H1 (cell line): ENCODE results near the gene ITPK1. TPM values are rescaled to one million over a fixed set of nuclear protein-coding genes. Genes with fewer than 3 reads are reported as not detected.

ENCODE experiments used
- CTCF ChIA-PET: fragments of 300-600 bp; sonication (Branson Sonifier 250); formaldehyde crosslinking; loops from one replicate; lab custom pipeline; 2021; ENCODE audit not compliant: partially characterized antibody; lab: Charles Lee
- POLR2A ChIA-PET: fragments of 300-600 bp; sonication (Branson Sonifier 250); formaldehyde crosslinking; loops from one replicate; lab custom pipeline; 2021; ENCODE audit warnings: inconsistent platforms; ENCODE audit not compliant: partially characterized antibody; lab: Charles Lee
- DNase-seq, 2 experiments: peaks; one replicate each; pipeline versions ENCODE4 v3.0.0 to v3.0.0-alpha.2; 2010 to 2022; ENCODE audit warnings: low spot score in 2 of 2, low read depth in 1 of 2, mixed read lengths in 1 of 2
- FAIRE-seq: peaks from 2 replicates; lab custom pipeline; 2011; peaks lifted over from hg19 to GRCh38; lab: Jason Lieb, UNC
- H2AFZ ChIP-seq: 2 replicates; pipeline ENCODE4 v1.8.1; 2012; ENCODE audit warnings: low read length, inconsistent platforms
- H2AK5ac ChIP-seq: 2 replicates; pipeline ENCODE4 v1.6.1; 2013; ENCODE audit warnings: low read depth, low read length
- H2BK120ac ChIP-seq: replicated peaks from 2 replicates; pipeline ENCODE3; 2013; ENCODE audit warnings: low read depth, low read length, inconsistent platforms
- H2BK12ac ChIP-seq: 2 replicates; pipeline ENCODE4 v1.6.1; 2013; ENCODE audit warnings: low read depth, low read length
- H2BK15ac ChIP-seq: 2 replicates; pipeline ENCODE4 v1.6.1; 2013; ENCODE audit warnings: low read length
- H2BK20ac ChIP-seq: 2 replicates; pipeline ENCODE4 v1.6.1; 2013; ENCODE audit warnings: low read length
- H2BK5ac ChIP-seq: 2 replicates; pipeline ENCODE4 v1.6.1; 2013; ENCODE audit warnings: low read depth, low read length
- H3K14ac ChIP-seq: 2 replicates; pipeline ENCODE4 v1.6.1; 2013; ENCODE audit warnings: inconsistent platforms; ENCODE audit not compliant: insufficient read length
- H3K18ac ChIP-seq: 2 replicates; pipeline ENCODE4 v1.6.1; 2013; ENCODE audit warnings: low read length; ENCODE audit errors: extremely low read depth
- H3K23ac ChIP-seq: 2 replicates; pipeline ENCODE4 v1.6.1; 2013; ENCODE audit warnings: inconsistent platforms; ENCODE audit not compliant: insufficient read length
- H3K23me2 ChIP-seq: 2 replicates; pipeline ENCODE4 v1.6.1; 2013; ENCODE audit warnings: low read depth, low read length
- H3K27ac ChIP-seq: 2 replicates; pipeline ENCODE4 v1.6.1; 2011; ENCODE audit warnings: low read depth, low read length, inconsistent platforms
- H3K27me3 ChIP-seq, 4 experiments: replicated peaks in 1 of 4; 1 replicate in 1 of 4; 2 replicates in 3 of 4; pipeline versions ENCODE4 v1.6.1 to v1.8.1; 2011 to 2013; ENCODE audit warnings: low read length in 3 of 4, mild to moderate bottlenecking in 3 of 4, inconsistent platforms in 2 of 4, mixed read lengths in 2 of 4, moderate library complexity in 1 of 4; ENCODE audit not compliant: control insufficient read depth in 3 of 4, insufficient read depth in 3 of 4; ENCODE audit errors: extremely low read depth in 1 of 4
- H3K36me3 ChIP-seq, 4 experiments: 2 replicates each; pipeline versions ENCODE4 v1.6.1 to v1.8.1; 2011 to 2013; ENCODE audit warnings: mild to moderate bottlenecking in 4 of 4, low read length in 3 of 4, moderate library complexity in 2 of 4, control low read depth in 1 of 4, inconsistent platforms in 1 of 4; ENCODE audit not compliant: insufficient read depth in 4 of 4, control insufficient read depth in 2 of 4
- H3K4ac ChIP-seq: replicated peaks from 2 replicates; pipeline ENCODE3; 2013; ENCODE audit warnings: low read length, low read depth, mixed read lengths, inconsistent platforms; ENCODE audit not compliant: insufficient read length
- H3K4me1 ChIP-seq, 4 experiments: replicated peaks in 1 of 4; 1 replicate in 1 of 4; 2 replicates in 3 of 4; pipeline versions ENCODE4 v1.6.1 to v1.8.1; 2011 to 2013; ENCODE audit warnings: low read length in 3 of 4, inconsistent platforms in 2 of 4, mixed read lengths in 1 of 4; ENCODE audit not compliant: insufficient read depth in 4 of 4, control insufficient read depth in 3 of 4
- H3K4me2 ChIP-seq, 2 experiments: 2 replicates each; pipeline versions ENCODE4 v1.6.1 to v1.8.1; 2011 to 2013; ENCODE audit warnings: low read depth in 2 of 2, low read length in 2 of 2, control low read depth in 1 of 2, inconsistent platforms in 1 of 2, mild to moderate bottlenecking in 1 of 2; ENCODE audit not compliant: insufficient read depth in 1 of 2
- H3K4me3 ChIP-seq, 4 experiments: fragments of 200-600, 300-600 bp in 1 of 4; sonication (generic), shearing (Covaris generic), sonication (Bioruptor Twin) in 1 of 4; 2 replicates each; pipeline versions ENCODE4 v1.5.1 to v1.8.1; 2011 to 2016; ENCODE audit warnings: low read length in 4 of 4, low read depth in 3 of 4, control low read depth in 2 of 4, inconsistent platforms in 2 of 4, mild to moderate bottlenecking in 2 of 4, mixed read lengths in 1 of 4, moderate library complexity in 1 of 4; ENCODE audit not compliant: insufficient read depth in 2 of 4; ENCODE audit errors: extremely low read depth in 1 of 4
- H3K56ac ChIP-seq: replicated peaks from 2 replicates; pipeline ENCODE3; 2013; ENCODE audit warnings: low read depth, mild to moderate bottlenecking, mixed read lengths, low read length, inconsistent platforms; ENCODE audit not compliant: insufficient read length
- H3K79me1 ChIP-seq: 2 replicates; pipeline ENCODE4 v1.6.1; 2013; ENCODE audit warnings: low read depth, low read length, control low read depth
- H3K79me2 ChIP-seq, 2 experiments: 2 replicates each; pipeline versions ENCODE4 v1.6.1 to v1.8.1; 2012 to 2013; ENCODE audit warnings: low read length in 2 of 2, mild to moderate bottlenecking in 2 of 2, inconsistent platforms in 1 of 2; ENCODE audit not compliant: insufficient read depth in 2 of 2, control insufficient read depth in 1 of 2
- H3K9ac ChIP-seq, 4 experiments: replicated peaks in 1 of 4; 1 replicate in 1 of 4; 2 replicates in 3 of 4; pipeline versions ENCODE4 v1.6.1 to v1.8.1; 2011 to 2013; ENCODE audit warnings: low read depth in 3 of 4, low read length in 3 of 4, control low read depth in 2 of 4, mild to moderate bottlenecking in 2 of 4, moderate library complexity in 2 of 4, inconsistent platforms in 1 of 4; ENCODE audit errors: extremely low read depth in 1 of 4
- H3K9me3 ChIP-seq, 2 experiments: 2 replicates each; pipeline versions ENCODE4 v1.6.1 to v1.8.1; 2012 to 2013; ENCODE audit warnings: mild to moderate bottlenecking in 2 of 2, moderate library complexity in 2 of 2, control low read depth in 1 of 2, inconsistent platforms in 1 of 2, low read depth in 1 of 2, low read length in 1 of 2, mixed read lengths in 1 of 2; ENCODE audit not compliant: insufficient read depth in 2 of 2
- H4K20me1 ChIP-seq, 2 experiments: replicated peaks in 1 of 2; 2 replicates each; pipeline versions ENCODE3 to v1.8.1; 2011 to 2013; ENCODE audit warnings: inconsistent platforms in 2 of 2, low read length in 2 of 2, mild to moderate bottlenecking in 1 of 2; ENCODE audit not compliant: insufficient read depth in 2 of 2, control insufficient read depth in 1 of 2
- H4K5ac ChIP-seq: 2 replicates; pipeline ENCODE4 v1.6.1; 2013; ENCODE audit warnings: low read length, low read depth, mixed read lengths, inconsistent platforms; ENCODE audit not compliant: insufficient read length
- H4K8ac ChIP-seq: 2 replicates; pipeline ENCODE4 v1.8.0; 2013; ENCODE audit warnings: mild to moderate bottlenecking, moderate library complexity, low read length, inconsistent platforms; ENCODE audit not compliant: insufficient read depth; ENCODE audit errors: extremely low read depth
- H4K91ac ChIP-seq: replicated peaks from 2 replicates; pipeline ENCODE3; 2013; ENCODE audit warnings: low read length, mixed read lengths, inconsistent platforms; ENCODE audit not compliant: insufficient read length
- ASH2L ChIP-seq: fragments of 200-600, 300-600 bp; sonication (generic); IDR thresholded peaks from one replicate; pipeline ENCODE4 v1.7.1; 2017; ENCODE audit warnings: low read length
- BRCA1 ChIP-seq: IDR thresholded peaks from 2 replicates; pipeline ENCODE4 v1.6.1; 2012; ENCODE audit warnings: low read depth, low read length, improper control_type of control experiment
- CBX8 ChIP-seq: fragments of 300-800, 300-1000 bp; sonication (generic); IDR thresholded peaks from 2 replicates; pipeline ENCODE4 v1.7.1; 2016; ENCODE audit warnings: low read depth, low read length, borderline replicate concordance
- CTBP2 ChIP-seq: IDR thresholded peaks from 2 replicates; pipeline ENCODE4 v1.7.0; 2011; ENCODE audit warnings: borderline replicate concordance, mild to moderate bottlenecking, moderate library complexity, mixed read lengths, low read length; ENCODE audit not compliant: insufficient read depth, insufficient read length
- FOSL1 ChIP-seq: IDR thresholded peaks from 2 replicates; pipeline ENCODE4 v1.6.1; 2011; ENCODE audit warnings: mild to moderate bottlenecking, low read depth, low read length, moderate library complexity; ENCODE audit not compliant: insufficient read depth
- HDAC6 ChIP-seq: IDR thresholded peaks from one replicate; pipeline ENCODE4 v1.7.1; 2012; ENCODE audit warnings: low read depth, mild to moderate bottlenecking, inconsistent platforms, low read length, moderate library complexity
- NANOG ChIP-seq: IDR thresholded peaks from 2 replicates; pipeline ENCODE4 v1.6.1; 2011; ENCODE audit warnings: low read length, low read depth, mild to moderate bottlenecking, inconsistent platforms; ENCODE audit not compliant: insufficient read depth, poor library complexity, severe bottlenecking
- RXRA ChIP-seq: IDR thresholded peaks from 2 replicates; pipeline ENCODE4 v1.6.1; 2011; ENCODE audit warnings: low read depth, mild to moderate bottlenecking, low read length, moderate library complexity; ENCODE audit not compliant: insufficient read depth
- SP2 ChIP-seq: IDR thresholded peaks from 2 replicates; pipeline ENCODE4 v1.6.1; 2012; ENCODE audit warnings: mild to moderate bottlenecking, low read length, inconsistent platforms
- SUZ12 ChIP-seq: fragments of 200-600 bp; sonication (generic); IDR thresholded peaks from 2 replicates; pipeline ENCODE4 v1.6.1; 2012; ENCODE audit warnings: mild to moderate bottlenecking, inconsistent platforms, low read length, moderate library complexity, mixed read lengths
- WGBS, 2 experiments: shearing (Covaris generic) in 1 of 2; methylation state at CpG; one replicate each; pipeline versions ENCODE4 v1.1.6 to v1.1.7; 2013 to 2015; ENCODE audit warnings: low lambda C conversion rate in 2 of 2, mixed read lengths in 2 of 2, inconsistent platforms in 1 of 2, low coverage in 1 of 2, missing lambda C conversion rate in 1 of 2; ENCODE audit not compliant: insufficient replicate concordance in 2 of 2, insufficient coverage in 1 of 2, insufficient read length in 1 of 2; ENCODE audit errors: extremely low coverage in 1 of 2, missing lambda C conversion rate in 1 of 2; 5-methylcytosine and 5-hydroxymethylcytosine counted together
- polyA plus RNA-seq, 7 experiments: library from polyadenylated mRNA; depleted of rRNA in 3 of 7; stranded (reverse) in 5 of 7; unstranded in 2 of 7; fragments of >200 nt in 5 of 7; fragments of 200-250 nt in 2 of 7; gene quantifications; 1 replicate in 5 of 7; 2 replicates in 1 of 7; 4 replicates in 1 of 7; pipeline versions ENCODE4 v1.2.1 to v1.2.3, GENCODE V29; 2011 to 2013; ENCODE audit warnings: missing spikeins in 2 of 7, mixed read lengths in 2 of 7
- total RNA-seq: library from RNA; stranded (reverse); fragmentation: NEBNext Ultra II Directional; extraction: Animal tissue kit (Norgen Biotek cat#: 25700); gene quantifications from 2 replicates; pipeline ENCODE4 v1.2.1, GENCODE V29; 2021

Gene ITPK1
- total and polyA plus RNA-seq, 2 of the 8 experiments (the other 6 are each of a cell fraction or from before 2014, with no cell fraction given): 108 to 143 TPM

DNA sequence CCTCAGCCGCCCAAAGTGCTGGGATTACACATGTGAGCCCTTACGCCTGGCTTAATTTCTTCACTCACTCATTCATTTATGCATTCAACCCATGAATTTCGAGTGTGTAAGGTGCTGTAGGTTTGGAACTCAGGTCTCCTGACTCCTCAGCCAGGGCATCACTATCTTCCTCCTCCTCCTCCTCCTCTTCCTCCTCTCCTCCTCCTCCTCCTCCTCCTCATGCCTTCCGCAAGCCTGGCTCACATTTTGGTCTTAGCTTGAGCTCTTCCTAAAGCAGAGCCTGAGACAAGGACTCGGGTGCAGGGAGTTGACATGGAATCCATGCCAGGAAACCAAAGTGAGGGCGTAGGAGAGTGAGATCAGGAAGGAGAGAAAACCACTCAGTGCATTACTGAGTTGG lies 213.5 kb downstream of the ITPK1 start:
- ChIA-PET CTCF (interaction anchor here (1.4 kb wide), 2 partner anchors 28 to 50 kb away, joined by 3 to 4 read pairs; no protein-coding TSS in a partner anchor), POLR2A (interaction anchor here (1.2 kb wide), 1 partner anchor 20 kb away, joined by 4 read pairs; no protein-coding TSS in a partner anchor)
- no peak overlapping the region for H2BK120ac ChIP-seq

More for the DNA sequence above, 213.5 kb downstream of the ITPK1 start:
- Histone ChIP-seq H4K91ac (no peak overlapping the region), H4K5ac (no peak overlapping the region), H2AK5ac (no peak overlapping the region), H3K9ac (no peak overlapping the region), H2BK12ac (0 out of 2 replicates have a peak overlapping the region, but pooled peaks have one; percentile 50), H3K4me1 (peaks cover 0 to 2% (median 0%) of the 10 kb centered on the region in 4 experiments; a peak in 2 of 7 replicates), H3K4me3 (no peak overlapping the region), H3K23ac (no peak overlapping the region), H4K8ac (no peak overlapping the region), H3K4ac (no peak overlapping the region), H3K36me3 (no peaks in the 10 kb centered on the region), H3K56ac (no peak overlapping the region), H2BK5ac (no peak overlapping the region), H2BK20ac (no peak overlapping the region), H3K9me3 (no peaks in the 10 kb centered on the region), H3K79me2 (no peaks in the 10 kb centered on the region), H2AFZ (no peak overlapping the region; the same call in 1 of the 2 replicates), H3K18ac (no peak overlapping the region), H3K27me3 (peaks cover 0 to 12% (median 9%) of the 10 kb centered on the region in 4 experiments; a peak in 5 of 7 replicates), H3K14ac (no peak overlapping the region), H3K4me2 (peak overlapping the region in 1 of 2 experiments; percentile 44; a peak in 1 of 4 replicates), H3K79me1 (no peaks in the 10 kb centered on the region), H3K27ac (no peak overlapping the region), H4K20me1 (no peaks in the 10 kb centered on the region), H2BK15ac (no peak overlapping the region), H3K23me2 (no peaks in the 10 kb centered on the region)
- 84% methylated on average over 4 of the region's 6 CpGs; no CpG with 5 or more reads in 1 of the 2 experiments for WGBS, 2 experiments
- no peak for DNase-seq
- no peak for FAIRE-seq
- TF ChIP-seq SP2 (no peak), HDAC6 (no peak), BRCA1 (no peak), CBX8 (no peak), RXRA (no peak), ASH2L (no peak), CTBP2 (no peak), NANOG (no peak), SUZ12 (no peak), FOSL1 (no peak)
